Activated naive CD8-positive, alpha-beta T cell treated with anti-CD3 and anti-CD28 coated beads, Interleukin-2, amount 50 U/mL, for 24 hours (primary cell): Measurements from ENCODE around the gene C17orf107.

Experiments
- ATAC-seq: fragments of 150-1000 bp; cut with Tn5 transposase; one replicate; pipeline ENCODE4 v1.10.0; 2021
- DNase-seq: peaks from one replicate; pipeline ENCODE4 v3.0.0; 2021
- H3K27ac Mint-ChIP-seq: one replicate; pipeline ENCODE4 v1.8.0; 2021; ENCODE audit warnings: mild to moderate bottlenecking, mixed read lengths
- H3K27me3 Mint-ChIP-seq: one replicate; pipeline ENCODE4 v1.8.0; 2021; ENCODE audit warnings: mixed read lengths
- H3K36me3 Mint-ChIP-seq: one replicate; pipeline ENCODE4 v1.8.0; 2021; ENCODE audit warnings: low read depth, mixed read lengths
- H3K4me1 Mint-ChIP-seq: one replicate; pipeline ENCODE4 v1.8.0; 2021; ENCODE audit warnings: mixed read lengths
- H3K4me3 Mint-ChIP-seq: one replicate; pipeline ENCODE4 v1.8.0; 2021; ENCODE audit warnings: mild to moderate bottlenecking, moderate library complexity, mixed read lengths
- H3K9me3 Mint-ChIP-seq: one replicate; pipeline ENCODE4 v1.8.0; 2021; ENCODE audit warnings: mixed read lengths

Gene C17orf107

GRCh38 chr17:4950746-4951204 is 51.4 kb downstream of the C17orf107 start, which contains the start of gene ENO3:
Gene ENO3 (plus strand): TSS chr17:4951119. CDS start chr17:4951830, 711 bp downstream.
- peak within 1 kb of the TSS; percentile 99 for H3K4me3 Mint-ChIP-seq
- DNase-seq (peak; percentile 28), ATAC-seq (no peak)
- H3K27ac Mint-ChIP-seq = peak within 1 kb of the TSS; percentile 92
- H3K9me3 Mint-ChIP-seq = no peaks in the 10 kb centered on the region
- peaks cover 20% of the 10 kb centered on the region for H3K36me3 Mint-ChIP-seq
- H3K4me1 Mint-ChIP-seq = peaks cover 29% of the 10 kb centered on the region
- peaks cover 1% of the 10 kb centered on the region for H3K27me3 Mint-ChIP-seq

DNA sequence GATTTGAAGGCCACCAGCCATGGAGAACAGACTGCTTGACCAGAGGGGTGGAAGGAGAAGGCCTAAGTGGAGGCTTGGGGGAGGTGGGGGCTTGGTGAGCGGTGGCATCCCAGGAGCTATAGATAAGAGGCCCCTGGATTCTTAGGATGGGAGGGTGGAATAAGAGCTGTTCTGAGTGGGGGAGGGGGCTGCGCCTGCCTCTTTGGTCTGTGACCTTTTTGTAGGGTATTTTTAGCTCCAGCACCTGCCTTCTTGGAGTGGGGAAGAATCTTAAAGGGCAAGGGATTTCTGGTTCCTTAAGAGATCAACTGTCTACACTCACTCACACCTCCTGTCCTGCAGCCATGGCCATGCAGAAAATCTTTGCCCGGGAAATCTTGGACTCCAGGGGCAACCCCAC is 52.1 kb downstream of the C17orf107 start:
- Mint-ChIP-seq H3K27me3 (peaks cover 1% of the 10 kb centered on the region), H3K36me3 (peaks cover 13% of the 10 kb centered on the region), H3K4me3 (peak overlapping the region; percentile 99), H3K4me1 (peaks cover 24% of the 10 kb centered on the region), H3K27ac (peak overlapping the region; percentile 92), H3K9me3 (no peaks in the 10 kb centered on the region)
- no peak for ATAC-seq
- DNase-seq = no peak
